Measurements from ENCODE around the gene BACE2.

DNA sequence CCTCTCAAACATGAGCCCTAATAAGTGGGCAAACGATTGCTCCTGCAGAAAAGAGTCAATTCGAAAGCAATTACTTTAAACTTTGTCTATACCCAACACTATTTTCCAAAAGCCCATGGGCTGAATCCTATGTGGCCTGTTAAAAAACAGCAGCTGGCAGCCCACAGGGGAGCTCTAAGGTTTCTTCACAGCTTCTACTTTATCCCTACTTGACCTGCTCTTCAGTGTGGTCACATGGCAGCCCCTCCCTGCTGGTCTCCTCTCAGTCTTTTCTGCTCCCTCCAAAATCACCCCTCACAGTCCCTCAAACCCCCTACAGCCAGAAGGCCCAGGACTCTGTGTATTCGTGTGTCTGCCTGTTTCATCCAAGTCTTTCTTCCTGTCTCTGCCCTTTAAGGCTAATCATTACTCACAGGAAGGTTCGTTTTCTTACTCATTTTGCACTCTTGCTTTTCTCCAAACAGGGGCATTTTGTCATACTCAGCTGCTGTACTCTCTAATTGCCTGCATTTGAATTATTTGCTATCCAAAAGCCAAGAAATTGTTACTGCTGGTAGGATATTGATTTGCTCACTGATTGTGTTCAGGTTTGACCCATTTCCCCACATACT is 86.2 kb downstream of the BACE2 start:
- no peak for TF ChIP-seq CTCF (IDR thresholded peaks at IDR 0.05)
- TF ChIP-seq GATA3 (IDR thresholded peaks at IDR 0.05; ENCODE audit: borderline replicate concordance): no peak
- no peak for TF ChIP-seq RARB (CRISPR knock-in tag; IDR thresholded peaks at IDR 0.05)
- TF ChIP-seq BHLHE40 (IDR thresholded peaks at IDR 0.05; ENCODE audit: low read depth, low read length): no peak
- no peak for TF ChIP-seq MAX (IDR thresholded peaks at IDR 0.05)
- TF ChIP-seq ZFP36 (IDR thresholded peaks at IDR 0.05; ENCODE audit: borderline replicate concordance, partially characterized antibody): no peak
- no peak for TF ChIP-seq NR3C1 (IDR thresholded peaks at IDR 0.05)
- TF ChIP-seq ESRRA (IDR thresholded peaks at IDR 0.05; ENCODE audit: borderline replicate concordance, low read length): no peak
- TF ChIP-seq, protein P1, sequence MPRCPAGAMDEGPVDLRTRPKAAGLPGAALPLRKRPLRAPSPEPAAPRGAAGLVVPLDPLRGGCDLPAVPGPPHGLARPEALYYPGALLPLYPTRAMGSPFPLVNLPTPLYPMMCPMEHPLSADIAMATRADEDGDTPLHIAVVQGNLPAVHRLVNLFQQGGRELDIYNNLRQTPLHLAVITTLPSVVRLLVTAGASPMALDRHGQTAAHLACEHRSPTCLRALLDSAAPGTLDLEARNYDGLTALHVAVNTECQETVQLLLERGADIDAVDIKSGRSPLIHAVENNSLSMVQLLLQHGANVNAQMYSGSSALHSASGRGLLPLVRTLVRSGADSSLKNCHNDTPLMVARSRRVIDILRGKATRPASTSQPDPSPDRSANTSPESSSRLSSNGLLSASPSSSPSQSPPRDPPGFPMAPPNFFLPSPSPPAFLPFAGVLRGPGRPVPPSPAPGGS (IDR thresholded peaks at IDR 0.05): no peak
